Measurements from ENCODE around the gene WWOX. TPM values are rescaled to one million over a fixed set of nuclear protein-coding genes. Genes with fewer than 3 reads are reported as not detected.

WWOX gene
- total and polyA plus RNA-seq, 2 of the 4 experiments (the other 2 are of a cell fraction): 2.7 to 5.4 TPM

DNA sequence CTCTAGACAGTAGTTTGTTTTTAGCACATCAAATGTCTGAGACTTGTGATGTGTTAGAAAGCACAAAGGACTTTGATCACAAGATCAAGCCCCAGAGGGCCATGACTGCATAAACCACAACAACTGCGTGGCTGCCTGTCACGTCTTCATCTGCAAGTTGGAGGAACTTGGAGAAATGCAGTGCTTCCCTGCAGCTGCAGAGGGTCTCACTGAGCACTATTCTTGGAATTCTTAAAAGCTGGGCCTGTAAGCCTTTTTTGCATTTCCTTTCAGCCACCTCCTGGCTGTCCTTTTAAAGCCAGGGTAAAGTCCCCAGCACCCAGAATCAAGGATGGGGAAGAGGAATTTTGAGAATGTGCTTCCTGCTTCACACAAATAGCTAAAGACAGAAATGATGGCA lies 1069.8 kb downstream of the WWOX start:
- ChIA-PET POLR2A (ENCODE audit: unreplicated experiment) (no interaction called here), CTCF (no interaction called here)
- Histone ChIP-seq H3K27me3 (ENCODE audit: control insufficient read depth, insufficient read depth, low read length) (no peaks in the 10 kb centered on the region), H3K14ac (replicated peaks; ENCODE audit: low read depth, low read length) (no peak overlapping the region), H3K4ac (ENCODE audit: low read depth, low read length) (no peak overlapping the region), H3K27ac (ENCODE audit: insufficient read depth, low read length) (no peak overlapping the region), H3K18ac (ENCODE audit: low read depth, low read length) (no peak overlapping the region), H4K5ac (ENCODE audit: low read depth, low read length) (no peak overlapping the region), H2BK15ac (ENCODE audit: low read depth, low read length) (no peak overlapping the region), H3K23ac (ENCODE audit: low read depth, low read length) (no peak overlapping the region), H3K4me2 (ENCODE audit: low read depth, low read length) (no peak overlapping the region), H3K79me1 (ENCODE audit: low read depth in 1 of 2, low read length in 2 of 2) (no peaks in the 10 kb centered on the region), H2AK9ac (replicated peaks; ENCODE audit: low read depth, low read length, poor library complexity) (no peak overlapping the region), H3K36me3 (ENCODE audit: control insufficient read depth, insufficient read depth, low read length) (no peaks in the 10 kb centered on the region), H2AK5ac (ENCODE audit: low read depth, low read length) (no peak overlapping the region), H2BK5ac (ENCODE audit: low read depth, low read length, poor library complexity, severe bottlenecking) (no peak overlapping the region), H2AFZ (replicated peaks; ENCODE audit: low read length, poor library complexity) (no peak overlapping the region), H3K9me1 (ENCODE audit: insufficient read depth, low read length) (no peaks in the 10 kb centered on the region), H3K9ac (ENCODE audit: low read depth, low read length) (no peak overlapping the region), H3K56ac (ENCODE audit: extremely low read depth, insufficient read depth, low read length) (no peak overlapping the region), H2BK120ac (ENCODE audit: low read depth, low read length) (no peak overlapping the region), H4K91ac (ENCODE audit: insufficient read depth, low read depth, low read length) (no peak overlapping the region), H3K4me3 (ENCODE audit: insufficient read depth, low read depth, low read length) (no peak overlapping the region), H4K8ac (ENCODE audit: low read depth in 2 of 2, low read length in 2 of 2) (no peak overlapping the region), H3K9me3 (ENCODE audit: control insufficient read depth, insufficient read depth, low read length) (peaks cover 33% of the 10 kb centered on the region), H2BK20ac (ENCODE audit: low read depth, low read length) (no peak overlapping the region), H3K4me1 (ENCODE audit: control insufficient read depth, insufficient read depth, low read length) (no peaks in the 10 kb centered on the region), H4K20me1 (ENCODE audit: insufficient read depth, low read length) (no peaks in the 10 kb centered on the region)
- dilution Hi-C loops (cut with HindIII; ENCODE audit: low sequenced_read_pairs, unreplicated experiment): no loop called here
- TF ChIP-seq, protein P1, sequence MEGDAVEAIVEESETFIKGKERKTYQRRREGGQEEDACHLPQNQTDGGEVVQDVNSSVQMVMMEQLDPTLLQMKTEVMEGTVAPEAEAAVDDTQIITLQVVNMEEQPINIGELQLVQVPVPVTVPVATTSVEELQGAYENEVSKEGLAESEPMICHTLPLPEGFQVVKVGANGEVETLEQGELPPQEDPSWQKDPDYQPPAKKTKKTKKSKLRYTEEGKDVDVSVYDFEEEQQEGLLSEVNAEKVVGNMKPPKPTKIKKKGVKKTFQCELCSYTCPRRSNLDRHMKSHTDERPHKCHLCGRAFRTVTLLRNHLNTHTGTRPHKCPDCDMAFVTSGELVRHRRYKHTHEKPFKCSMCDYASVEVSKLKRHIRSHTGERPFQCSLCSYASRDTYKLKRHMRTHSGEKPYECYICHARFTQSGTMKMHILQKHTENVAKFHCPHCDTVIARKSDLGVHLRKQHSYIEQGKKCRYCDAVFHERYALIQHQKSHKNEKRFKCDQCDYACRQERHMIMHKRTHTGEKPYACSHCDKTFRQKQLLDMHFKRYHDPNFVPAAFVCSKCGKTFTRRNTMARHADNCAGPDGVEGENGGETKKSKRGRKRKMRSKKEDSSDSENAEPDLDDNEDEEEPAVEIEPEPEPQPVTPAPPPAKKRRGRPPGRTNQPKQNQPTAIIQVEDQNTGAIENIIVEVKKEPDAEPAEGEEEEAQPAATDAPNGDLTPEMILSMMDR (conservative IDR thresholded peaks at IDR 0.05; ENCODE audit: low read depth, low read length): no peak
- TF ChIP-seq CEBPB (IDR thresholded peaks at IDR 0.05; ENCODE audit: low read depth, low read length) (no peak), RFX5 (IDR thresholded peaks at IDR 0.05; ENCODE audit: low read depth, low read length) (no peak), NFE2L2 (IDR thresholded peaks at IDR 0.05; ENCODE audit: low read depth, low read length) (no peak), MAZ (IDR thresholded peaks at IDR 0.05; ENCODE audit: borderline replicate concordance, low read depth, low read length) (no peak), RCOR1 (IDR thresholded peaks at IDR 0.05; ENCODE audit: insufficient replicate concordance, low read length) (no peak), SMC3 (IDR thresholded peaks at IDR 0.05; ENCODE audit: low read depth, low read length) (no peak), MXI1 (IDR thresholded peaks at IDR 0.05; ENCODE audit: borderline replicate concordance, low read depth, low read length) (no peak), MAFK (IDR thresholded peaks at IDR 0.05; ENCODE audit: low read depth, low read length) (no peak), RAD21 (IDR thresholded peaks at IDR 0.05; ENCODE audit: low read length) (no peak), FOS (IDR thresholded peaks at IDR 0.05; ENCODE audit: low read depth, low read length) (no peak), BHLHE40 (IDR thresholded peaks at IDR 0.05; ENCODE audit: low read depth, low read length) (no peak)
- TF ChIP-seq, protein P2, sequence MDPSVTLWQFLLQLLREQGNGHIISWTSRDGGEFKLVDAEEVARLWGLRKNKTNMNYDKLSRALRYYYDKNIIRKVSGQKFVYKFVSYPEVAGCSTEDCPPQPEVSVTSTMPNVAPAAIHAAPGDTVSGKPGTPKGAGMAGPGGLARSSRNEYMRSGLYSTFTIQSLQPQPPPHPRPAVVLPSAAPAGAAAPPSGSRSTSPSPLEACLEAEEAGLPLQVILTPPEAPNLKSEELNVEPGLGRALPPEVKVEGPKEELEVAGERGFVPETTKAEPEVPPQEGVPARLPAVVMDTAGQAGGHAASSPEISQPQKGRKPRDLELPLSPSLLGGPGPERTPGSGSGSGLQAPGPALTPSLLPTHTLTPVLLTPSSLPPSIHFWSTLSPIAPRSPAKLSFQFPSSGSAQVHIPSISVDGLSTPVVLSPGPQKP (IDR thresholded peaks at IDR 0.05; ENCODE audit: borderline replicate concordance, low read depth, low read length): no peak
- TF ChIP-seq, protein P3, sequence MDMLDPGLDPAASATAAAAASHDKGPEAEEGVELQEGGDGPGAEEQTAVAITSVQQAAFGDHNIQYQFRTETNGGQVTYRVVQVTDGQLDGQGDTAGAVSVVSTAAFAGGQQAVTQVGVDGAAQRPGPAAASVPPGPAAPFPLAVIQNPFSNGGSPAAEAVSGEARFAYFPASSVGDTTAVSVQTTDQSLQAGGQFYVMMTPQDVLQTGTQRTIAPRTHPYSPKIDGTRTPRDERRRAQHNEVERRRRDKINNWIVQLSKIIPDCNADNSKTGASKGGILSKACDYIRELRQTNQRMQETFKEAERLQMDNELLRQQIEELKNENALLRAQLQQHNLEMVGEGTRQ (IDR thresholded peaks at IDR 0.05; ENCODE audit: low read depth, low read length): no peak
- no TSS peak for BruUV-seq (replicated peaks)
- WGBS, 2 experiments (ENCODE audit: extremely low coverage in 2 of 2, insufficient read length in 1 of 2): no CpG with 5 or more reads among the region's 2 CpGs
- in situ Hi-C loops (cut with MboI; ENCODE audit: low sequenced_read_pairs): no loop called here
- intact Hi-C loops (cut with micrococcal nuclease): no loop called here
- ATAC-seq (ENCODE audit: low read depth): no peak
- no peak for DNase-seq
